ENCODE data around the gene TTC7B. TPM values are rescaled to one million over a fixed set of nuclear protein-coding genes. Genes with fewer than 3 reads are reported as not detected.

TTC7B gene
- total RNA-seq, 1 donor from 2014 or later = 82.6 TPM

- TF ChIP-seq CTCF (conservative IDR thresholded peaks at IDR 0.05; ENCODE audit: low read depth, low read length) = no peak
- no peak overlapping the region for H3K4me3 ChIP-seq (ENCODE audit: low read depth, low read length)
- no peak for DNase-seq (ENCODE audit: low read depth)
These were observed 267.8 kb downstream of the TTC7B start for GRCh38 chr14:90548455-90548854.

- no peak for DNase-seq (ENCODE audit: low read depth)
- no peak for TF ChIP-seq CTCF (conservative IDR thresholded peaks at IDR 0.05; ENCODE audit: low read depth, low read length)
- no peak overlapping the region for H3K4me3 ChIP-seq (ENCODE audit: low read depth, low read length)
These were observed 268.3 kb downstream of the TTC7B start for GRCh38 chr14:90547968-90548367.

GRCh38 chr14:90547250-90547649 lies 269.0 kb downstream of the TTC7B start:
- TF ChIP-seq CTCF (conservative IDR thresholded peaks at IDR 0.05; ENCODE audit: low read depth, low read length) = no peak
- no peak for DNase-seq (ENCODE audit: low read depth)
- no peak overlapping the region for H3K4me3 ChIP-seq (ENCODE audit: low read depth, low read length)

GRCh38 chr14:90546767-90547166 lies 269.5 kb downstream of the TTC7B start:
- no peak overlapping the region for H3K4me3 ChIP-seq (ENCODE audit: low read depth, low read length)
- TF ChIP-seq CTCF (conservative IDR thresholded peaks at IDR 0.05; ENCODE audit: low read depth, low read length) = no peak
- no peak for DNase-seq (ENCODE audit: low read depth)

GRCh38 chr14:90545966-90546751 lies 270.1 kb downstream of the TTC7B start:
- H3K4me3 ChIP-seq (ENCODE audit: low read depth, low read length) = no peak overlapping the region
- DNase-seq (ENCODE audit: low read depth) = no peak
- TF ChIP-seq CTCF (conservative IDR thresholded peaks at IDR 0.05; ENCODE audit: low read depth, low read length) = no peak

- TF ChIP-seq CTCF (conservative IDR thresholded peaks at IDR 0.05; ENCODE audit: low read depth, low read length) = no peak
- H3K4me3 ChIP-seq (ENCODE audit: low read depth, low read length) = no peak overlapping the region
- no peak for DNase-seq (ENCODE audit: low read depth)
These were observed 270.8 kb downstream of the TTC7B start for GRCh38 chr14:90545382-90545781.

GRCh38 chr14:90544971-90545370 lies 271.3 kb downstream of the TTC7B start:
- no peak overlapping the region for H3K4me3 ChIP-seq (ENCODE audit: low read depth, low read length)
- TF ChIP-seq CTCF (conservative IDR thresholded peaks at IDR 0.05; ENCODE audit: low read depth, low read length) = no peak
- no peak for DNase-seq (ENCODE audit: low read depth)
